ENCODE measurements around the gene RGS17.

Gene RGS17

DNA sequence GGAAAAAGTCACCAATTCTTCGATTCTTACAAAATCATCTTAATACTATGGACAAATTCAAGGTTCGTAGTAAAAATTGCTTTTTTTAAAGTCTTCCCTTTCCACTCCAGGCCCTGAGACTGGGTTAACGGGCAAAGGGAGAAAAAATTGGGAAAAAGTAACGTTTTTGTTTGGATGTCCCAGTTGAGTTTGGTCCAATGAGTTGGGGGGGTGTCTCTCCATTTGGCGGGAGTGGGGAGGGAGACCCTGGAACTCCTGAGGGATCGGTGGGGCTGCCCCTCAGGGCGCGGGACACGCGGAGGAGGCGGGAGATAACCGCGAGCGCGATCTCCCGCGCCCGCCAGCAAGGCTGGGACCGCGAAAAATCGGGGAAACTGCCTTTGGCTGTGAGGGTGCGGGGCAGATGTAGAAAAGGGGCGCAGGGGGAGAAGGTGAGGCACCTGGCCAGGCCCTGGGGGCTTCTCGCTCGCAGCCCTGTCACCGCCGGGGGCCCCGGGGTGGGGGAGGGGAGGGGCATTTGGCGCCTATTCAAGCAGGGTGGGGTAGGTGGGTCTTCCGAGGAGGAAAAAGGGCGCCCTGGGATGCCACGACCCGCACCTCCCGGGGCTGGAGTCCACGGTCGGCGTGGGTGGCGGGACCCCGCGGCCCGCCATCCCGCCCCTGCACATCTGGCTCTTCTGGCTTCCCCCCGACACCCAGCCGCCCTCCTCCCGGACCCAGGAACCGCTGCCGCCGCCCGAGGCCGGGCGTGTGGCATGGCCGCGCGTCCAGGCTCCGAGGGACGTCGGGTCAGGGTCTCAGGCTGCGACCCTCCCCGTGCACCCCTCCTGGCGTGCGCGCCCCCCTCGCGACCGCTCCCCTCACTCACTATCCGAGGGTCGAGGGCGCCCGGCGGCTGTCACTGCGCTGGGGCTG, 148.8 kb downstream of the RGS17 start:
- TF ChIP-seq CTCF (IDR thresholded peaks at IDR 0.05; ENCODE audit: borderline replicate concordance, control extremely low read depth, extremely low read depth, insufficient read depth, missing control alignments), result no peak
- in situ Hi-C loops (cut with MboI; ENCODE audit: low sequenced_read_pairs, unreplicated experiment), result no loop called here
- peak; percentile 40 for DNase-seq (ENCODE audit: low spot score)

- in situ Hi-C loops (cut with MboI; ENCODE audit: low sequenced_read_pairs, unreplicated experiment), result no loop called here
- no peak for TF ChIP-seq CTCF (IDR thresholded peaks at IDR 0.05; ENCODE audit: borderline replicate concordance, control extremely low read depth, extremely low read depth, insufficient read depth, missing control alignments)
- no peak for DNase-seq (ENCODE audit: low spot score)
These were observed 149.9 kb downstream of the RGS17 start for GRCh38 chr6:152981219-152981618.

GRCh38 chr6:152980656-152981055, 150.4 kb downstream of the RGS17 start:
- no peak for DNase-seq (ENCODE audit: low spot score)
- in situ Hi-C loops (cut with MboI; ENCODE audit: low sequenced_read_pairs, unreplicated experiment), result no loop called here
- TF ChIP-seq CTCF (IDR thresholded peaks at IDR 0.05; ENCODE audit: borderline replicate concordance, control extremely low read depth, extremely low read depth, insufficient read depth, missing control alignments), result no peak

DNA sequence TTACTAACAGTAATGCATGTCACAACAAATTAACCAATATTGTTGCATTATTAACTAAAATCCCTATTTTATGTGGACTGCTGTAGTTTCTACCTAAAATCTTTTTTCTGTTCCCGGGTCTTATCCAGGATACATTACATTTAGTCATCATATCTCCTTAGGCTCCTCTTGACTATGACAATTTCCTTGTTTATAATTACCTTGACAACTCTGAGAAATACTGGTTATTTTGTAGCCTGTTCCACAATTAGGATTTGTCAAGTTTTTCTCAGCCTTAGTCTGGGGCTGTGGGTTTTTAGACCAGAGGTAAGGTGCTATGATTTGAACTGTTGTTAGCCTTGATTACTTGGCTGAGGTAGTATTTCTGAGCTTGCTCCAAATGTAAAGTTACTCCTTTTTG, 152.0 kb downstream of the RGS17 start:
- no peak for TF ChIP-seq CTCF (IDR thresholded peaks at IDR 0.05; ENCODE audit: borderline replicate concordance, control extremely low read depth, extremely low read depth, insufficient read depth, missing control alignments)
- in situ Hi-C loops (cut with MboI; ENCODE audit: low sequenced_read_pairs, unreplicated experiment), result no loop called here

DNA sequence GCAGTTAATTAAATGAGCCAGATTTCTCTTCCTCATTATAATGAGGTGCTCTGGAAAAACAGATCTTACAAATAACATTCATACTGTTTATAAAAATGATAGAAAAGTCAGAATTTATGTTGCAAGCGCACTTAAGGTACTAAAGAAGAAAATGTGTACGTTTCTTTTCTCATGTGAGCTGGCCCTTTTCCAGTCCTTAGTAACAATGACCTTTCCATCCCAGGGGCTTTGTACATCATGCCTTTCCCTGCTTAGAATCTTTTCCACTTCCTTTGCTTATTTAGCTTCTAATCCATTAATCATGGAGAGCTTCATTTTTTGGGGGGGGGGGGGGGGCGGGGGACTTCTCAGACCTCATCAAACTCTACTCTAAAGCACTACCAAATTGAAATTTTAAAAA, 153.0 kb downstream of the RGS17 start:
- in situ Hi-C loops (cut with MboI; ENCODE audit: low sequenced_read_pairs, unreplicated experiment), result no loop called here
- DNase-seq (ENCODE audit: low spot score), result no peak
- no peak for TF ChIP-seq CTCF (IDR thresholded peaks at IDR 0.05; ENCODE audit: borderline replicate concordance, control extremely low read depth, extremely low read depth, insufficient read depth, missing control alignments)

More for the DNA sequence above, 152.0 kb downstream of the RGS17 start:
- DNase-seq (ENCODE audit: low spot score), result no peak

GRCh38 chr6:152977556-152977955, 153.5 kb downstream of the RGS17 start:
- no peak for TF ChIP-seq CTCF (IDR thresholded peaks at IDR 0.05; ENCODE audit: borderline replicate concordance, control extremely low read depth, extremely low read depth, insufficient read depth, missing control alignments)
- in situ Hi-C loops (cut with MboI; ENCODE audit: low sequenced_read_pairs, unreplicated experiment), result no loop called here
- DNase-seq (ENCODE audit: low spot score), result no peak
